ENCODE results near the gene TMEM51.

DNA sequence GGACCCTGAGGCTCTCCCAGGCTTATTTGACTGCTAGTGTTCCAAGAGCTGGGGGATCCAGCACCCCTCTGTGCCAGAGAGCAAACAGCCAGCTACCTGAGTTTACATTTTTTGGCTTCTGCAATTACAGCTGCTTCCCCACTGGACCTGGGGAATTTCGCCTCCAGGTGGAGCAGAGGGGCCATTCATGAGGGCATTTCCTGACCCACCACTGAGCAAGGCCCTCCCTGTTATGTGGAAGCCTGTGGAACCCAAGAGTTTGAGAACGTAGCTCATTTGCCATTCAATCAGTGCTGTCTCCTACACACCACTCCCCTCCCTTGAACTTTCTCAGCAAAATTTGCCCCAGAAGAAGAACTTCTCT is 42.7 kb upstream of the TMEM51 start:
- no peak for TF ChIP-seq POLR2AphosphoS5 (IDR thresholded peaks at IDR 0.05; ENCODE audit: low read depth)
- no peak for TF ChIP-seq CTCF (IDR thresholded peaks at IDR 0.05; ENCODE audit: insufficient read depth, low read length)
- no peak for TF ChIP-seq GABPA (IDR thresholded peaks at IDR 0.05; ENCODE audit: low read depth)
